OCI-LY7 (cell line): ENCODE results near the gene PTPRE. TPM values are rescaled to one million over a fixed set of nuclear protein-coding genes. Genes with fewer than 3 reads are reported as not detected.

Source experiments
- BruUV-seq: library from RNA; stranded (reverse); fragments of 400-500 nt; replicated peaks from 2 replicates; lab custom pipeline; 2021; lab: Mats Ljungman, UMichigan
- CTCF ChIA-PET: fragments of 300-600 bp; sonication (Branson Sonifier 250); formaldehyde crosslinking; loops from one replicate; lab custom pipeline; 2022; ENCODE audit warnings: antibody characterized with exemption; ENCODE audit not compliant: unreplicated experiment; lab: Charles Lee
- POLR2A ChIA-PET: fragments of 300-600 bp; sonication (Branson Sonifier 250); formaldehyde crosslinking; loops from one replicate; lab custom pipeline; 2022; ENCODE audit warnings: antibody characterized with exemption; lab: Charles Lee
- DNase-seq: peaks from one replicate; pipeline ENCODE4 v3.0.0-alpha.2; 2015; ENCODE audit warnings: low spot score
- H2AFZ ChIP-seq: fragments of 200-600 bp; sonication (generic), shearing (Covaris generic); 2 replicates; pipeline ENCODE4 v1.6.1; 2014; ENCODE audit warnings: mild to moderate bottlenecking, antibody characterized with exemption, low read length, moderate library complexity
- H3K27ac ChIP-seq: fragments of 200-600 bp; sonication (generic); 2 replicates; pipeline ENCODE4 v1.5.1; 2014; ENCODE audit warnings: mixed run types, low read depth, mild to moderate bottlenecking, moderate library complexity, low read length, inconsistent platforms; ENCODE audit not compliant: poor library complexity, severe bottlenecking
- H3K36me3 ChIP-seq: fragments of 200-600 bp; sonication (generic); 2 replicates; pipeline ENCODE4 v1.6.1; 2014; ENCODE audit warnings: mild to moderate bottlenecking, antibody characterized with exemption, low read length, moderate library complexity, mixed read lengths; ENCODE audit not compliant: insufficient read depth
- H3K4me1 ChIP-seq: fragments of 200-600 bp; sonication (generic); 2 replicates; pipeline ENCODE4 v1.5.1; 2014; ENCODE audit warnings: mild to moderate bottlenecking, low read length; ENCODE audit not compliant: insufficient read depth, poor library complexity, severe bottlenecking
- H3K4me2 ChIP-seq: fragments of 200-600 bp; sonication (generic); 2 replicates; pipeline ENCODE4 v1.6.1; 2014; ENCODE audit warnings: mild to moderate bottlenecking, low read length
- H3K4me3 ChIP-seq: fragments of 200-600 bp; sonication (generic); 2 replicates; pipeline ENCODE4 v1.5.1; 2014; ENCODE audit warnings: mild to moderate bottlenecking, low read depth, low read length; ENCODE audit not compliant: poor library complexity, severe bottlenecking
- H3K79me2 ChIP-seq: fragments of 200-600 bp; sonication (generic); 2 replicates; pipeline ENCODE4 v1.6.1; 2016; ENCODE audit warnings: low read depth, mild to moderate bottlenecking, low read length, moderate library complexity, mixed read lengths; ENCODE audit not compliant: insufficient read depth
- H3K9me2 ChIP-seq: fragments of 200-600 bp; sonication (generic); 2 replicates; pipeline ENCODE4 v1.6.1; 2016; ENCODE audit warnings: mild to moderate bottlenecking, low read length, mixed read lengths; ENCODE audit not compliant: insufficient read depth
- H3K9me3 ChIP-seq: fragments of 200-600 bp; sonication (generic); 2 replicates; pipeline ENCODE4 v1.6.1; 2014; ENCODE audit warnings: mild to moderate bottlenecking, mixed run types, low read length, mixed read lengths
- H4K20me1 ChIP-seq: fragments of 200-600 bp; sonication (generic); 2 replicates; pipeline ENCODE4 v1.6.1; 2014; ENCODE audit warnings: mild to moderate bottlenecking, antibody characterized with exemption, low read length, moderate library complexity, mixed read lengths; ENCODE audit not compliant: insufficient read depth
- EZH2phosphoT487 ChIP-seq: fragments of 200-600 bp; sonication (generic); IDR thresholded peaks from 2 replicates; pipeline ENCODE4 v1.6.1; 2018; ENCODE audit warnings: low read depth, borderline replicate concordance, mild to moderate bottlenecking, mixed run types, antibody characterized with exemption, low read length, moderate library complexity, mixed read lengths
- intact Hi-C: fragments of 100-400 bp; cut with micrococcal nuclease; formaldehyde crosslinking; loops from one replicate; pipeline ENCODE4 v1.10.0; 2022; ENCODE audit not compliant: unreplicated experiment
- total RNA-seq, 2 experiments: library from RNA; depleted of rRNA in 1 of 2; stranded (reverse); fragments of >200 nt in 1 of 2; shearing (Covaris generic) in 1 of 2; gene quantifications; 2 replicates each; pipeline ENCODE4 v1.2.3, GENCODE V29; 2014 to 2022
- TF ChIP-seq, protein P1 (sequence below): fragments of 200-600 bp; sonication (generic); conservative IDR thresholded peaks from 2 replicates; pipeline ENCODE4 v1.5.1; 2014; ENCODE audit warnings: mild to moderate bottlenecking, antibody characterized with exemption, low read length, moderate library complexity, mixed read lengths

Gene PTPRE
- total RNA-seq, 2 experiments from 2014 or later = 6.8 to 8.3 TPM

DNA sequence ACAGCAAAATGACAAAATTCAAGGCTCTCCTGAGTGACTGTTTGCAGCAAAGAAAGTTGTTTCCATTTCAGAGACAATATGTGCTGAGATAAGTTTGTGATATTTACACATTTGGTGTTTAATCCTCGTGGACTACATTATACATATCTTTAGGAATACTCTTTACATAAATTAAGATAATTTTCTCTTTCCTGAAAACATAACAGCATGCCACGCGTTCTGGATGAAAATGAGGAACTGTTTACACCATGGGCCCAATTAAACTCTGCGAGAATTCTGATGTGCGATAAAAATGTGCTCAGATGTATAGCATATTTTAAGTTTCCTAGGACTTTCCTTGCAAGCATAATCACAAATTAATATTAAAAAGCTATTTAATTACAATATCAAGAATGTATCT, 26.4 kb downstream of the PTPRE start:
- H3K4me3 ChIP-seq = no peak overlapping the region
- H3K9me2 ChIP-seq = no peaks in the 10 kb centered on the region
- no peaks in the 10 kb centered on the region for H3K36me3 ChIP-seq
- POLR2A ChIA-PET = no interaction called here
- no peaks in the 10 kb centered on the region for H4K20me1 ChIP-seq
- H3K4me2 ChIP-seq = no peak overlapping the region
- intact Hi-C loops = no loop called here
- H3K79me2 ChIP-seq = no peaks in the 10 kb centered on the region
- CTCF ChIA-PET = no interaction called here
- H2AFZ ChIP-seq = no peak overlapping the region
- TF ChIP-seq, protein P1, sequence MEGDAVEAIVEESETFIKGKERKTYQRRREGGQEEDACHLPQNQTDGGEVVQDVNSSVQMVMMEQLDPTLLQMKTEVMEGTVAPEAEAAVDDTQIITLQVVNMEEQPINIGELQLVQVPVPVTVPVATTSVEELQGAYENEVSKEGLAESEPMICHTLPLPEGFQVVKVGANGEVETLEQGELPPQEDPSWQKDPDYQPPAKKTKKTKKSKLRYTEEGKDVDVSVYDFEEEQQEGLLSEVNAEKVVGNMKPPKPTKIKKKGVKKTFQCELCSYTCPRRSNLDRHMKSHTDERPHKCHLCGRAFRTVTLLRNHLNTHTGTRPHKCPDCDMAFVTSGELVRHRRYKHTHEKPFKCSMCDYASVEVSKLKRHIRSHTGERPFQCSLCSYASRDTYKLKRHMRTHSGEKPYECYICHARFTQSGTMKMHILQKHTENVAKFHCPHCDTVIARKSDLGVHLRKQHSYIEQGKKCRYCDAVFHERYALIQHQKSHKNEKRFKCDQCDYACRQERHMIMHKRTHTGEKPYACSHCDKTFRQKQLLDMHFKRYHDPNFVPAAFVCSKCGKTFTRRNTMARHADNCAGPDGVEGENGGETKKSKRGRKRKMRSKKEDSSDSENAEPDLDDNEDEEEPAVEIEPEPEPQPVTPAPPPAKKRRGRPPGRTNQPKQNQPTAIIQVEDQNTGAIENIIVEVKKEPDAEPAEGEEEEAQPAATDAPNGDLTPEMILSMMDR = no peak
- BruUV-seq = no TSS peak
- no peak overlapping the region for H3K27ac ChIP-seq
- H3K9me3 ChIP-seq = no peaks in the 10 kb centered on the region
- H3K4me1 ChIP-seq = no peaks in the 10 kb centered on the region
- no peak for DNase-seq

DNA sequence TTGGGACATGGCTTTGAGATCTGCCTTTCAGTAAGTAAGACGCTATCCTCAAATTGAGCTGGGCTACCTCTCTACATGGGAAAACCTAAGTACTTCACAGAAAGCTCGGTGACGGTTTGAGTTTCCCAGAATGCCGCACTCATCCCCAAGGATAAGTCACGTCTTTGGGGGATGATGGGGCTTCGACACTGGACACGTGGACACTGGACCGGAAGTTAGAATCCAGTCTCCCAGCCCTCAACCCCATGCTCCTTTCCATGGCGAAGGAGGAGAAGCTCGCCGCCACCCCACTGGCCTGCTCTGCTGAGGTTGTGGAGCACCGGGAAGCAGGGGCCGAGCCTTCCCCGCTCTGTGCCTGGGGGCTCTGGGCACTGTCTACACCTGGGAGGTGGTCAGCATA, 27.5 kb downstream of the PTPRE start:
- TF ChIP-seq, protein P1 = no peak
- TF ChIP-seq EZH2phosphoT487 = no peak
- no peak for DNase-seq
- H3K27ac ChIP-seq = no peak overlapping the region
- no peak overlapping the region for H3K4me2 ChIP-seq
- no peaks in the 10 kb centered on the region for H3K9me2 ChIP-seq
- no peaks in the 10 kb centered on the region for H3K4me1 ChIP-seq
- no peaks in the 10 kb centered on the region for H3K9me3 ChIP-seq
- intact Hi-C loops = no loop called here
- ChIA-PET CTCF (no interaction called here), POLR2A (no interaction called here)
- H3K36me3 ChIP-seq = no peaks in the 10 kb centered on the region
- H4K20me1 ChIP-seq = no peaks in the 10 kb centered on the region
- no TSS peak for BruUV-seq
- no peak overlapping the region for H2AFZ ChIP-seq
- H3K79me2 ChIP-seq = no peaks in the 10 kb centered on the region
- no peak overlapping the region for H3K4me3 ChIP-seq

DNA sequence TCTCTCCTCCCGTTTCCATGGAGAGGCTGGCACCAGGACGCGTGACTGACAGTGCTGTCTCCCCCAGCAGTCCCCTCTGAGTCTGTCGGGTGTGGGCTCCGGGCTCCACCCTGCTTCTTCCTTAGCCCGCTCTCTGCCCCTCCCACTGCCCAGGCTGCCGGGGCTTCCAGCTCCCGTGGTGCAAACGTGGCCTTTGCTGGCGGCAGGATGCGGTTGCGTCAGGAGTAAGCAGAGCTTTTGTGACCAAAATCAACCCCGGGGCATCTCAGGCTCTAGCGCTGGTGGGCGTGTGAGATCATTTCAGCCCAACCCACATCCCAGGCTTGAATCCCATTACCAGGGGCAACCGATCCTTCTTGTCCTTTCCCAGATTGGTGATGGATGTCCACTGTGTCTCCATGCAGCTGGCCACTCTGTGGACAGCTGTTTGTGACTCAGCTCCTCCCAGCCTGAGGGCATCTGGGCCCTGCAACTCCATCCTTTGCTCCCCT, 28.2 kb downstream of the PTPRE start:
- Histone ChIP-seq H3K36me3 (no peaks in the 10 kb centered on the region), H3K9me2 (no peaks in the 10 kb centered on the region), H3K9me3 (no peaks in the 10 kb centered on the region), H3K27ac (no peak overlapping the region), H4K20me1 (no peaks in the 10 kb centered on the region), H3K4me3 (no peak overlapping the region), H3K4me2 (no peak overlapping the region), H3K4me1 (no peaks in the 10 kb centered on the region), H3K79me2 (no peaks in the 10 kb centered on the region), H2AFZ (no peak overlapping the region)
- no peak for DNase-seq
- intact Hi-C loops = no loop called here
- CTCF ChIA-PET = no interaction called here
- POLR2A ChIA-PET = no interaction called here
- no peak for TF ChIP-seq EZH2phosphoT487
- TF ChIP-seq, protein P1 = no peak
- BruUV-seq = no TSS peak
